ENCODE data around the gene CCDC40. TPM values are rescaled to one million over a fixed set of nuclear protein-coding genes. Genes with fewer than 3 reads are reported as not detected.

CCDC40 gene
- total RNA-seq, 2 experiments from 2014 or later = 0.64 to 0.77 TPM

DNA sequence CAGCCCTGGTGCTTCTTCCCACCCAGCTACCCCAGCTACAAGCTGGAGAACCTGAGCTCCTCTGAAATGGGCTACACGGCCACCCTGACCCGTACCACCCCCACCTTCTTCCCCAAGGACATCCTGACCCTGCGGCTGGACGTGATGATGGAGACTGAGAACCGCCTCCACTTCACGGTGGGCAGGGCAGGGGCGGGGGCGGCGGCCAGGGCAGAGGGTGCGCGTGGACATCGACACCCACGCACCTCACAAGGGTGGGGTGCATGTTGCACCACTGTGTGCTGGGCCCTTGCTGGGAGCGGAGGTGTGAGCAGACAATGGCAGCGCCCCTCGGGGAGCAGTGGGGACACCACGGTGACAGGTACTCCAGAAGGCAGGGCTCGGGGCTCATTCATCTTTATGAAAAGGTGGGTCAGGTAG, 68.5 kb downstream of the CCDC40 start:
- no peak overlapping the region for H3K27ac Mint-ChIP-seq
- POLR2A ChIA-PET = no interaction called here

DNA sequence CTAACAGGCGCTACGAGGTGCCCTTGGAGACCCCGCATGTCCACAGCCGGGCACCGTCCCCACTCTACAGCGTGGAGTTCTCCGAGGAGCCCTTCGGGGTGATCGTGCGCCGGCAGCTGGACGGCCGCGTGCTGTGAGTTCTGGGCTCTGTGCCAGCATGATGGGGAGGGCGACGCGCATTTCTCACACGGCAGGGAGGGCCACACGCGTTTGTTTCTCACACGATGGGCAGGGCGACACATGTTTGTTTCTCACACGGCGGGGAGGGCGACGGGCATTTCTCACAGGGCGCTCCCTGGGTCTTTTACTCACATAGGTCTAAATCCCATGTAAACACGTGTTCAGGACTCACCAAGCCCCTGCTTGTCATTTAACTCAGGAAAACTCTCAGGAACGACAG, 69.3 kb downstream of the CCDC40 start:
- ChIA-PET CTCF (no interaction called here), POLR2A (no interaction called here)
- TF ChIP-seq, protein P1, sequence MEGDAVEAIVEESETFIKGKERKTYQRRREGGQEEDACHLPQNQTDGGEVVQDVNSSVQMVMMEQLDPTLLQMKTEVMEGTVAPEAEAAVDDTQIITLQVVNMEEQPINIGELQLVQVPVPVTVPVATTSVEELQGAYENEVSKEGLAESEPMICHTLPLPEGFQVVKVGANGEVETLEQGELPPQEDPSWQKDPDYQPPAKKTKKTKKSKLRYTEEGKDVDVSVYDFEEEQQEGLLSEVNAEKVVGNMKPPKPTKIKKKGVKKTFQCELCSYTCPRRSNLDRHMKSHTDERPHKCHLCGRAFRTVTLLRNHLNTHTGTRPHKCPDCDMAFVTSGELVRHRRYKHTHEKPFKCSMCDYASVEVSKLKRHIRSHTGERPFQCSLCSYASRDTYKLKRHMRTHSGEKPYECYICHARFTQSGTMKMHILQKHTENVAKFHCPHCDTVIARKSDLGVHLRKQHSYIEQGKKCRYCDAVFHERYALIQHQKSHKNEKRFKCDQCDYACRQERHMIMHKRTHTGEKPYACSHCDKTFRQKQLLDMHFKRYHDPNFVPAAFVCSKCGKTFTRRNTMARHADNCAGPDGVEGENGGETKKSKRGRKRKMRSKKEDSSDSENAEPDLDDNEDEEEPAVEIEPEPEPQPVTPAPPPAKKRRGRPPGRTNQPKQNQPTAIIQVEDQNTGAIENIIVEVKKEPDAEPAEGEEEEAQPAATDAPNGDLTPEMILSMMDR (IDR thresholded peaks at IDR 0.05) = no peak
- Histone ChIP-seq H3K9me3 (ENCODE audit: control insufficient read depth in 1 of 2, insufficient read depth in 1 of 2, low read length in 2 of 2) (no peaks in the 10 kb centered on the region), H3K27ac (ENCODE audit: low read depth in 1 of 2, low read length in 2 of 2) (no peak overlapping the region), H3K36me3 (ENCODE audit: insufficient read depth, low read length) (no peaks in the 10 kb centered on the region), H3K27me3 (ENCODE audit: control insufficient read depth in 1 of 2, insufficient read depth in 2 of 2, low read length in 2 of 2) (no peaks in the 10 kb centered on the region), H3K4me1 (ENCODE audit: insufficient read depth, low read length) (peaks cover 18% of the 10 kb centered on the region), H3K4me3 (ENCODE audit: low read length) (no peak overlapping the region)
- Mint-ChIP-seq H3K4me1 (ENCODE audit: low read depth) (peaks cover 21% of the 10 kb centered on the region), H3K9me3 (no peaks in the 10 kb centered on the region), H3K4me3 (no peak overlapping the region), H3K27me3 (no peaks in the 10 kb centered on the region), H3K36me3 (ENCODE audit: low read depth) (peaks cover 5% of the 10 kb centered on the region), H3K27ac (no peak overlapping the region)
- ATAC-seq (ENCODE audit: poor library complexity) (no peak), DNase-seq (peak in 1 of 14 experiments; percentile 14)
- intact Hi-C loops (cut with DNase I, micrococcal nuclease) = loop anchor here in 1 of 2 experiments (10.0 kb wide), 2 partner anchors 439 to 1989 kb away; partner anchors contain the start of genes FASN and RPTOR

More for the DNA sequence above, 68.5 kb downstream of the CCDC40 start:
- TF ChIP-seq, protein P1 (IDR thresholded peaks at IDR 0.05) = no peak
- intact Hi-C loops (cut with DNase I, micrococcal nuclease) = loop anchor here (5.0 to 10.0 kb wide), 6 partner anchors 42 to 1990 kb away; partner anchors contain the start of genes CCDC40 (in 1 of the 2), EIF4A3 (in 1 of the 2), FASN (in 1 of the 2) and RPTOR (in 1 of the 2)
- no peaks in the 10 kb centered on the region for H3K9me3 ChIP-seq (ENCODE audit: control insufficient read depth in 1 of 2, insufficient read depth in 1 of 2, low read length in 2 of 2)
- H3K36me3 ChIP-seq (ENCODE audit: insufficient read depth, low read length) = no peaks in the 10 kb centered on the region
- CTCF ChIA-PET = no interaction called here
- Mint-ChIP-seq H3K4me1 (ENCODE audit: low read depth) (peaks cover 29% of the 10 kb centered on the region), H3K36me3 (ENCODE audit: low read depth) (peaks cover 5% of the 10 kb centered on the region), H3K27me3 (no peaks in the 10 kb centered on the region), H3K4me3 (no peak overlapping the region), H3K9me3 (no peaks in the 10 kb centered on the region)
- ATAC-seq (ENCODE audit: poor library complexity) (no peak), DNase-seq (peak in 1 of 14 experiments; percentile 19)
- no peak overlapping the region for H3K4me3 ChIP-seq (ENCODE audit: low read length)
- peaks cover 26% of the 10 kb centered on the region for H3K4me1 ChIP-seq (ENCODE audit: insufficient read depth, low read length)
- no peaks in the 10 kb centered on the region for H3K27me3 ChIP-seq (ENCODE audit: control insufficient read depth in 1 of 2, insufficient read depth in 2 of 2, low read length in 2 of 2)
- no peak overlapping the region for H3K27ac ChIP-seq (ENCODE audit: low read depth in 1 of 2, low read length in 2 of 2)

DNA sequence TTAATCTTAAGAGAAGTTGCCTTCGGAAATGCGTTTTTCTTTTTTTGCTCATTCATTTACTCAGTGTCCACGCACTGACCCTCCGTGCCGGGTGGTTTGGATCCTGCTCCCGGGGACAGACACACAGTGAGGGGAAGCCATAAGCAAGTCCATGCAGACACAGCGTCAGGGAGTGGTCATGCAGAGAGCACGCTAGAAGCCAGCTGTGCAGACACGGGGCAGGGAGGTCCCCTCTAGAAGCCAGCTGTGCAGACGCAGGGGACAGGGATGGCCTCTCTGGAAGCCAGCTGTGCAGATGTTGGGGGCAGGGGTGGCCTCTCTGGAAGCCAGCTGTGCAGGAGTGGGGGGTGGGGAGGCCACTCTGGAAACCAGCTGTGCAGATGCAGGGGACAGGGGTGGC, 69.7 kb downstream of the CCDC40 start:
- Mint-ChIP-seq H3K27me3 (no peaks in the 10 kb centered on the region), H3K4me3 (no peak overlapping the region), H3K4me1 (ENCODE audit: low read depth) (peaks cover 18% of the 10 kb centered on the region), H3K27ac (no peak overlapping the region), H3K36me3 (ENCODE audit: low read depth) (peaks cover 5% of the 10 kb centered on the region), H3K9me3 (no peaks in the 10 kb centered on the region)
- H3K27me3 ChIP-seq (ENCODE audit: control insufficient read depth in 1 of 2, insufficient read depth in 2 of 2, low read length in 2 of 2) = no peaks in the 10 kb centered on the region
- intact Hi-C loops (cut with DNase I, micrococcal nuclease) = loop anchor here in 1 of 2 experiments (10.0 kb wide), 2 partner anchors 439 to 1989 kb away; partner anchors contain the start of genes FASN and RPTOR
- no peaks in the 10 kb centered on the region for H3K9me3 ChIP-seq (ENCODE audit: control insufficient read depth in 1 of 2, insufficient read depth in 1 of 2, low read length in 2 of 2)
- ChIA-PET POLR2A (interaction anchor here (1.0 kb wide), 1 partner anchor 23 kb away, joined by 3 read pairs; no protein-coding TSS in a partner anchor), CTCF (no interaction called here)
- DNase-seq = no peak
- no peak overlapping the region for H3K27ac ChIP-seq (ENCODE audit: low read depth in 1 of 2, low read length in 2 of 2)
- peaks cover 15% of the 10 kb centered on the region for H3K4me1 ChIP-seq (ENCODE audit: insufficient read depth, low read length)
- no peak for ATAC-seq (ENCODE audit: poor library complexity)
- H3K36me3 ChIP-seq (ENCODE audit: insufficient read depth, low read length) = no peaks in the 10 kb centered on the region
- H3K4me3 ChIP-seq (ENCODE audit: low read length) = no peak overlapping the region
- TF ChIP-seq, protein P1 (IDR thresholded peaks at IDR 0.05) = no peak

Measured in CD4-positive, alpha-beta T cell (primary cell).